ENCODE data around the gene EIF3B.

- no peak for TF ChIP-seq SUZ12 (IDR thresholded peaks at IDR 0.05)
- TF ChIP-seq ELF4 (IDR thresholded peaks at IDR 0.05): no peak
Measured at GRCh38 chr7:2316578-2316977, 38.0 kb upstream of the EIF3B start.

Measured in HEK293T (cell line).